ENCODE results near the gene LHX2.

LHX2 gene

GRCh38 chr9:124060844-124061605, 49.5 kb downstream of the LHX2 start:
- no peak for DNase-seq (ENCODE audit: low spot score)

GRCh38 chr9:124062172-124062571, 50.6 kb downstream of the LHX2 start:
- DNase-seq (ENCODE audit: low spot score) = no peak

GRCh38 chr9:124066783-124067577, 55.4 kb downstream of the LHX2 start:
- no peak for DNase-seq (ENCODE audit: low spot score)

DNA sequence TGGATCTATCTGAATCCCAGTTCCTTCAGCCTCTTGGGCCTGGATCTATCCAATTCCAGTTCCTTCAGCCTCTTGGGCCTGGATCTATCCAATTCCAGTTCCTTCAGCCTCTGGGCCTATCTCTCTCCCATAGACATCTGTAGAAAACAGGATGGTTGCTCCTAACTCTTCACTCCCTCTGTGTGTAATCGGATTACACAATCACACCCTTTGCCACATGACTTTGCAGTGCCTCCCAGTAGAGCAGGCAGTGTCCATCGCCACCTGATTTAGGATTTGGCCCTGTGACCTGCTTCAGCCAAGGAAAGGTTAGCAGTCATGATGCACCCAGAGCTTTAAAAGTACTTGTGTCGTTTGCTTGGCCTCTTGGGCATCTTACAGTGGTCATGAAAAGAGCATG, 56.7 kb downstream of the LHX2 start:
- DNase-seq (ENCODE audit: low spot score) = no peak

DNA sequence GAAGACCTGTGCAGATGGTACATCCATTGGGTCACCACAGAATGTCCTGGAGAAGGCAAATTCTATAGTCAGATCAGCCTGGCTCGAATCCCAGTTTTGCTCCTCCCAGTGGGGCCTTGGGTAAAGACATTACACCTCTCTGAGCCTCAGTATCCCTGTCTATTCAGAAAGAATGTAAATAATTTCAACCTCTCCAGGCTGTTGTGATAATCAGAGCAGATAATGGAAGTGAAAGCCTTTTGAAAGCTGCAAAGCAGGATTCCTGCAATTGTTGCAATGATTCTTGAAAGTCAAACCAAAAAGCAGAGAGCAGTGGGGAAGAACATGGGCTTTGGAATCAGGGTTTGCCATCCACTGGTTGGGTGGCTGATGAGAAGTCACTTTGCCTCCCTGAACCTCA, 63.2 kb downstream of the LHX2 start:
- DNase-seq (ENCODE audit: low spot score) = no peak

DNA sequence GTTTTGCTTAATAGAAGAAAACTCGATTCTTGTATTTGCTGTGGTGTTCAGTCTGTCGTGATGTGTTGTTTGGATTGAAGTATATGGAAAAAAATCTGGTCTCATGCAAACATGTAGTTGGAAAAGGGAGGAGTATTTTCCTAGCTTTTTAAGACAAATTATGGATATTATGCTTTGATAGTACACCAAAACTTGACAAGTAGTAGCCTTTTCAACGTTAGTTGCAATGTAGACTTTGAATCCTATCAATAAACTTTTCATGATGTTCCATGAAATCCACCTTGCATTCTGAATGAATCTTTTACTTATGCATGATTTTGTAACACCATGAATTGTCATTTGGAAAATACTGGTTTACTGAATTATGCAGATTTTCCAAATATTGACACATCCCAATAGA, 64.2 kb downstream of the LHX2 start:
- no peak for DNase-seq (ENCODE audit: low spot score)

GRCh38 chr9:124077915-124078572, 66.5 kb downstream of the LHX2 start:
- DNase-seq (ENCODE audit: low spot score) = no peak

GRCh38 chr9:124078641-124079040, 67.1 kb downstream of the LHX2 start:
- DNase-seq (ENCODE audit: low spot score) = no peak

DNA sequence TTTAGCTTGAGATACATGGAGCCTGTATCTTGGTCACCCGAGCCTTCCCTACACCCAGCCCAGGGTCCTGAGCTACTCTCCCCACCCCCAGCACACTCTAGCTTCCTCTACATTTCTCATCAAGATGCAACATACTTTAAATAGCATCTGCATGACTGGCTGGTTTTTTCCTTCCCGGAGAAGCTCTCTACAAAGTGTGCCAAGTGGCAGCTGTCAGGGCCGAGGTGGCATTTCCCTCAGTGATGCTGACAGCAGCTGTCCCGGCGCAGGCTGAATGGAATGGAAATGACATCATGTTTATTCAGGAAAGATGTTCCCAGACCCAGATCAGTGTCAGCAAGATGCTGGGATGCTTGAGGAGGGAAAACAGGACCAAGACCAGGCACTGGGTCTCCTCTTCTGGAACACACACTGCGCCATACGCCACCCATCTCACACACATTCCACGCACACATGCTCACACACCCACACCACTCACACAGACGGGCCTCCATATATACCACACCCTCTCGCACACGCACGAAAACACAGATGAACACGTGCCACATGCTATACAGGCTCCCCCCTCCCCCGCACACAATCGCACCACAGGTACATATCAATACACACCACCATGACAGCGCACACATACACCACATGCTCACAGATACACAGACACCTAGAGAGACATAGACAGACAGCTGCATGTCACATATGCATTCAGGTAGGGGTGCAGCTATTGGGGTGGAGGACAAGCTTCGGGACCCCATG, 67.8 kb downstream of the LHX2 start:
- DNase-seq (ENCODE audit: low spot score) = no peak

DNA sequence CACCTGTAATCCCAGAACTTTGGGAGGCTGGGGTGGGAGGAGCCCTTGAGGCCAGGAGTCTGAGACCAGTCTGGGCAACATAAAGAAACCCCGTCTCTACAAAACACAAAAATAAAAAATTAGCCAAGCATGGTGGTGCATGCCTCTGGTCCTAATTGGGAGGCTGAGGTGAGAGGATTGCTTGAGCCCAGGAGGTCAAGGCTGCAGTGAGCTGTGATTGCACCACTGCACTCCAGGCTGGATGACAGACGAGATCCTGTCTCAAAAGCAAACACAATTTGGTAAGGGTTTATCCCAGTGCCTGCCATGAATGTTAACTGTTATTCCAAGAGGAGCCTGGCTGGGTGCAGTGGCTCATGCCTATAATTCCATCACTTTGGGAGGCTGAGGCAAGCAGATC, 71.1 kb downstream of the LHX2 start:
- DNase-seq (ENCODE audit: low spot score) = no peak
